GM11168 (cell line): ENCODE data around the gene ENTPD7.

Source experiments
- in situ Hi-C: fragments of 300-500 bp; cut with MboI; formaldehyde crosslinking; loops from one replicate; pipeline ENCODE4 v1.12.0; 2022; ENCODE audit warnings: low sequenced_read_pairs; ENCODE audit not compliant: unreplicated experiment

The ENTPD7 gene

DNA sequence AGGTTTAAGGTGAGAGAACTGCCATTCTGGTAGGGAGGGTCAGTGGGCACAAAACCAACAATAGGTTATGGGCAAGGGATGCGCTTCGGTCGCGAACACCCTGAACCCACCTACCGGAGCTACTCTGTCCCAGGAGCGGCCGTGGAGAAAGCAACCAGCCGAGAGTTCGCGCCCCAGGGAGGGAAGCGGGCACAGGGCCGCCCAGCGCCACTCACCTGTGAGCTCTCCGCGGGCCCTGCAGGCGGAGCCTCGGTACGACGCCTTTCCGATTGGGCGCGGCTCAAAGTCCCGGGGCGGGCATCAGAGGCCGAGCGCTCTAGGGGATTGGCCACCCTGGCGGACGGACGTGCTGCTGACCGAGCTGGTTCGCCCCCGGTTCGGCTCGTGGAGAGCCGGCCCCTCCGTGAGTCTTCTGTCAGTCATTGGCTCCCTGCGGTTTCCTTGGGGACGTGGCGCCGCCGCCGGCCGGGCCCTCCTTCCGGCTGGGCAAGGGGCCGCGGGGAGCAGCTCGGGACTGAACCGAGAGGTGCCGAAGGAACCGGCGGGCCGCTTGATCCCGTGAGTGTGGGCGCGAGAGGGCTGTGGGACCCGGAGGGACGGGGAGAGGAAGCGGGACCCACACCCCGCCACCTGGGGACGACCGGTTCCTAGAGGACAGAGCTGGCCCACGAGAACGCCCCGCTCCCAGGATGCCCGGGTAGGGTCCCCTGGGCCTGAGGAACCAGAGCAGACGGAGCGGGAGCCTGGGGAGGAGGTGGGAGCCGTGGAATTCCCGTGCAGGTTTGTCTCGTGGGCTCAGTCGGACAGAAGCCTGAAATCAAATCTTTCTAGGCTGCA, at the start of gene ENTPD7:
TSS of gene ENTPD7 (plus strand) at position 479 of the 837 bp plus-strand sequence. CDS start 448 bp downstream, outside the sequence.
- in situ Hi-C loops, result no loop called here

DNA sequence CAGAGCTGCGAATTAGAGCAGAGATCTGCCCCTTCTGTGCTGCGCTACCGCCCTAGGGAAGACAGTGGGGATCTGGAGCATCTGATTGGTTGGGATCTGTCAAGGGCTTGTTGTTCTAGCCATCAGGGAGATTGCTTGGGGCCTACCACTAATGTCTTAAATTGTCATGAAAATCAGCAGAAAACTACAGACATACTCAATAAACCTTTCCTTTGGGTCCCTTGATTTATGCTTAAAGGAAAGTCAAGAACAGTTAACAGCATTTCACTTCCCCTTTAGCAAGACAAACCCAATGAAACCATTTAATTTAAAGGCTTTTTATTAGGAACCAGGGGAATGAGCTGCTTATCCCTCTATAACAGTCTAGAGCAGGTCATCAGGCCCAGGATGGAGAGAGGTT, 49.1 kb upstream of the ENTPD7 start:
- in situ Hi-C loops, result loop anchor here (10.0 kb wide), 2 partner anchors 45 to 175 kb away; partner anchors contain the start of gene GOT1

DNA sequence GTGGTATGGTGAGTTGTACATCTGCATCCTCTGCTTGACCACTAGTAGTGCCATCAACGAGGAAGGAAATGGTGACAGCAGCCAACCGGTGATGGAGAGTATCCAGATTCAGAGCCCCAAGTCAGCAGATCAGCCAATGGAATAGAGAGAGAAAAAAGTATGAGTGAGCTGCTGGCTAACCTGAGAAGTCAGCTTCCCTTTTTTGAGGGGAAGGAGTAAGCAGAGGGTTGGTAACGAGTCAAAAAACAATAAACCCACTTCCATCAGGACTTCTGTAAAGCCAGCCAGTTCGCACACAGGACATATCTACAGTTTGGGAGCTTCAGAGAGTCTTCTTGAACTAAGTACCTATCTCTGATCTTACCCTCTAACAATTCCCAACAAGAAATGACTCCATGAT, 48.0 kb upstream of the ENTPD7 start:
- in situ Hi-C loops, result loop anchor here (10.0 kb wide), 2 partner anchors 47 to 177 kb away; partner anchors contain the start of gene GOT1

GRCh38 chr10:99612167-99612831, 47.0 kb upstream of the ENTPD7 start:
- in situ Hi-C loops, result loop anchor here (10.0 kb wide), 2 partner anchors 47 to 177 kb away; partner anchors contain the start of gene GOT1

GRCh38 chr10:99615426-99615825, 43.9 kb upstream of the ENTPD7 start:
- in situ Hi-C loops, result loop anchor here (10.0 kb wide), 2 partner anchors 51 to 181 kb away; partner anchors contain the start of gene GOT1

- in situ Hi-C loops, result loop anchor here (10.0 kb wide), 2 partner anchors 53 to 183 kb away; partner anchors contain the start of gene GOT1
Measured at GRCh38 chr10:99617696-99618095, 41.6 kb upstream of the ENTPD7 start.

DNA sequence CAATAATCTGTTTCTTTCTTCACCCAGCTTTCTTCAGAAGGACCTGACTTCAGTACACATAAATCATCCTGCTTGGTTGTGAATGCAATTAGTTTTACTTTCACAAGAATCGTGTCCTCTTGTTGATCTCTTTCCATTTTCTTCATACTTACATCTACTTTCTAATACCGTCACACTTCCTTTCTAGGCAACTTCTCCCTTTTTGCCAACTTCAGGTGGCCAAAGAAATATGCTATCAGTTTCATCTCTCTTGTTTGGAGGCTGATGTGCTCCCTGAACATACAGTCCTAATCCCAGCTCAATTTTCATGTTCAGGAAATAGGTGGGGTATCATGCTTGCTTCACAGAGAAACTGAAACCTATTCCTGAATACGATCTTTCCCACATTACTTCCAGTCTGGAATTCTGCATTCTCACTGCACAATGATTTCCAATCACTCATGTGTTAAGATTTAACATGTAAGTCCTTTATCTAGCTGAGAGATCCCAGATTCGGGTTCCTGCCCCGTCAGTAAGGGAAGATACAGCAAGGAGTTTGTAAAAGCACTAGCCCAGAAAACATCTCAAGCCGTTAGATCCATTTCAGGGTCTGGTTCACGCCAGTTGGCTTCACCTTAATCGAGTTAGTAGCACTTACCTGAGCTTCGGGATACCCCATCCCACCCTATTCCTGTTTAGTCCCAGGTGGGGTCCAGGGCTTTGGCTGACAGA, 40.1 kb upstream of the ENTPD7 start:
- in situ Hi-C loops, result loop anchor here (10.0 kb wide), 2 partner anchors 54 to 184 kb away; partner anchors contain the start of gene GOT1

DNA sequence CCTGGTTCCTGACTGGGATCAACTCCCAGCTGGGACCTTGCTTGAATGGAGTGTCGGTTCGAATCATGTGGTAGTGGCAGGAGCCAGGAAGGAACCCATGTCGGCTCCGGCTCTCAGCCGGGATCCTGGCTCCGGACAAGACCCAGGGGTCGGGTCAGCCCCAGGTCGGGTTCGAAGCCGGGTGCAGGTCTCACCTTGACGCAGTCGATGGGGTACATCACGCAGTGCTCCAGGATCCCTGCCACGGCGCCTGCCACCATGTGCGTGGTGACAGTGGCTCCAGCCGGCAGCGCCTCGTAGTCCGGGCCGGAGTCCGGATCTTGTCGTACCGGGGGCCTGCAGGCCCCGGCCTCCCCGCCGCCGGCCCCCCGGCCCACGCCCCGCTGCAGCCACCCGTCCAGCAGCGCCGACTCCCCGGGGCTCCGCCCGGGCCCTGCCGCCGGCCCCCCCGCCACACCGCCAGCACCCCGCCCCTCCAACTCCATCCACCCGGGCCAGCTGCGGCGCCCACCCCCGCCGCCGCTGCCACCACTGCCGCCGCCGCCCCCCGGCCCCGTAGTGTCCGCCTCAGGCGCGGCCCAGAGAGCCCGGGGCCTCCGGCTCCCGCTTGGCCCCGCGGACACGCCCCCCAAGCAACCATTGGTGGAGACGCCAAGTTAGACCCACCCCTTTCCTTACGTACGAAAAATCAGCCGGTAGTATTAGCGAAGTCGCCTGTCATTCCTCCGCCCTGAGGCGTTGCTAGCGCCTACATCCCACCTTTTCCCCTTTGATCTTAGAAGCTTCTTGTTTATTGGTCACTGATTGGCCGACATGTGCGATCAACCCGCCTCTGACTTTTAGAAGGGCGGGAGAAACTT, 39.2 kb upstream of the ENTPD7 start, which contains the start of gene SLC25A28:
TSS of gene SLC25A28 (minus strand) at position 589 of the 860 bp plus-strand sequence. CDS start at position 485, 104 bp downstream.
- in situ Hi-C loops, result loop anchor here (10.0 kb wide), 3 partner anchors 55 to 185 kb away; partner anchors contain the start of gene GOT1

- in situ Hi-C loops, result loop anchor here (10.0 kb wide), 1 partner anchor 94 kb away; no protein-coding TSS in a partner anchor
Measured at GRCh38 chr10:99620711-99621453, 38.4 kb upstream of the ENTPD7 start.

DNA sequence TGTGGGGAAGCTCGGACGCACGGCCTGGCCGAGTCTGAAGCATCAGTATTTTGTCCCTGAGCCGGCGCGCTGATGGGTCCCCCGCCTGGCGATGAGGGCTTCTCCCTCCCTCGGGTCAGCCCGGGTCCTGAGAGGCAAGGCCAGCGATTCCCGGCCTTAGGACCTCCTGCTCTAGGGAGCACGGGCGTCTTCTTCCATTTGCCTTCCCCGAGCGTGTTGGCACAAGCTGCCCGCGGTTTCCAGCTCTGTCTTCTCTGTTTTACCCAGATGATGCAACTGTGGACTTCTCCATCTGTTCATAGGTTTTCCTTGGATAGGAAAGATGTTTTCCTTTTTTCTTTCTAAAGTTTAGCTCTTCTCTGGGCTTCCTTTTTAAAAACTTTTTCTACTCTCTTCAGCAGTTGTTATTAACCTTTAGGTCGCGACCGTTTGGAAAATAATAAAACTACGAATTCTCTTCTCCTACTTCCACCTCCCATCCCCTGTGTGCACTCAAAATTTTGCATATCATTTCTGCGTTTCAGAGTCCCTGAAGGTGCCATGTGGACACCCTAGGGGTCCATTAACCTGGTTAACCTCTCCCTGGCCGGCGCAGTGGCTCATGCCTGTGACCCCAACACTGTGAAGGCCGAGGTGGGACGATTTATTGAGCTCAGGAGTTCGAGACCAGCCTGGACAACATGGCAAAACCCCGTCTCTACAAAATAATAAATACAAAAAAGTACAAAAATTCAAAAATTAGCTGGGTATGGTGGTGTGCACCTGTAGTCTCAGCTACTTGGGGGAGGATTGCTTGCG, 37.7 kb upstream of the ENTPD7 start:
- in situ Hi-C loops, result loop anchor here (10.0 kb wide), 1 partner anchor 93 kb away; no protein-coding TSS in a partner anchor

DNA sequence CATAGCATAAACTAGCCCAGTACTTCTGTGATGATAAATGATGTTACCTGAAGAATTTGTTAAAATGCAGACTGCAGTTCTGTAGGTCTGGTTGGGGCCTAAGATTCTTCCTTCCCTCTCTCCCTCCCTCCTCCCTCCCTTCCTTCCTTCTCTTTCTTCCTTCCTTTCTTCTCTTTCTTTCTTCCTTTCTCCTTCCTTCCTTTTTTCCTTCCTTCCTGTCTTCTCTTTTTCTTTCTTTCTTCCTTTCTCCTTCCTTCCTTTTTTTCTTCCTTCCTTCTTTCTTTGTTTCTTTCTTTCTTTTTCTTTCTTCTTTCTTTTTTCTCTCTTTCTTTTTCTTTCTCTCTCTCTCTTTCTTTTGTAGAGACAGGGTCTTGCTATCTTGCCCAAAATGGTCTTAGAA, 35.4 kb upstream of the ENTPD7 start:
- in situ Hi-C loops, result loop anchor here (10.0 kb wide), 1 partner anchor 91 kb away; no protein-coding TSS in a partner anchor

- in situ Hi-C loops, result loop anchor here (10.0 kb wide), 1 partner anchor 90 kb away; no protein-coding TSS in a partner anchor
Measured at GRCh38 chr10:99625124-99625523, 34.2 kb upstream of the ENTPD7 start.

DNA sequence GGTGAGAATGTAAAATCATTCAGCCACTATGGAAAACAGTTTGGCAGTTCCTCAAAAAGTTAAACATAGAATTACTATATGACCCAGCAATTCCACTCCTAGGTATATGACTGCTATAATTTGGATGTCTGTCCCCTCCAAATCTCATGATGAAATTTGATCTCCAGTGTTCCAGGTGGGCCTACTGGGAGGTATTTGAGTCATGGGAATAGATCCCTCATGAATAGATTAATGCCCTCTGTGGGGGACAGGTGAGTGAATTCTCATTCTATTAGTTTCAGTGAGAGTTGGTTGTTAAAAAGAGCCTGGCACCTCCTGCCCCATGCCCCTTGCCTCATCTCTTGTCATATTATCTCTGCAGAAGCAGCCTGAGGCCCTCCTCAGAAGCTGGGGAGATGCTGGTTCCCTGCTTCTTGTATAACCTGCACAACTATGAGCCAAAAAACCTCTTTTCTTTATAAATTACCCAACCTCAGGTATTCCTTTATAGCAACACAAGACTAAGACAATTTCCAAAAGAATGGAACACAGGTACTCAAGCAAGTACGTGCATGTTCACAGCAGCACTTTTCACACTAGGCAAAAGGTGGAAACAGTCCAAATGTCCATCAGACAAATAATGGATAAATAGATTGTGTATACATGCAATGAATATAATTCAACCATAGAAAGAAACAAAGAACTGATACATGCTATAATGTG, 30.2 kb upstream of the ENTPD7 start:
- in situ Hi-C loops, result loop anchor here (10.0 kb wide), 1 partner anchor 86 kb away; no protein-coding TSS in a partner anchor

DNA sequence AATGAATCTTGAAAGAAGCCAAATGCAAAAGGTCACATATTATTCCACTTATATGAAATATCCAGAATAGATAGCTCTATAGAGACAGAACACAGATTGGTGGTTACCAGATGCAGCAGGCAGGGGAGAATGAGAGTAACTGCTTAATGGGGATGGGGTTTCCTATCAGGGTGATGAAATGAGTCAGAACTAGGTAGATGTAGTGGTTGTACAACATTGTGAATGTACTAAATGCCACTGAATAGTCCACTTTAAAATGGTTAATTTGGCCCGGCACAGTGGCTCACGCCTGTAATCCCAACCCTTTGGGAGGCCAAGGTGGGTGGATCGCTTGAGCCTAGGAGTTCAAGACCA, 29.7 kb upstream of the ENTPD7 start:
- in situ Hi-C loops, result loop anchor here (10.0 kb wide), 1 partner anchor 85 kb away; no protein-coding TSS in a partner anchor

- in situ Hi-C loops, result no loop called here
Measured at GRCh38 chr10:99630433-99630832, 28.9 kb upstream of the ENTPD7 start.

GRCh38 chr10:99630991-99631390, 28.3 kb upstream of the ENTPD7 start:
- in situ Hi-C loops, result no loop called here

- in situ Hi-C loops, result no loop called here
Measured at GRCh38 chr10:99631496-99631895, 27.8 kb upstream of the ENTPD7 start.
